Neuronal stem cell (in vitro differentiated cells): ENCODE measurements around the gene GRM8.

Experiments used
- DNase-seq: peaks from one replicate; pipeline ENCODE4 v3.0.0-alpha.2; 2013; ENCODE audit warnings: low spot score
- H2AFZ ChIP-seq: one replicate; pipeline ENCODE4 v1.6.1; 2013; ENCODE audit warnings: mild to moderate bottlenecking, low read length, inconsistent platforms
- H2AK5ac ChIP-seq: 2 replicates; pipeline ENCODE4 v1.6.1; 2013; ENCODE audit warnings: low read depth, mild to moderate bottlenecking, inconsistent platforms, low read length, moderate library complexity, mixed read lengths
- H2BK120ac ChIP-seq: 2 replicates; pipeline ENCODE4 v1.6.1; 2013; ENCODE audit warnings: low read depth, mild to moderate bottlenecking, inconsistent platforms, low read length, moderate library complexity, mixed read lengths
- H2BK12ac ChIP-seq: one replicate; pipeline ENCODE4 v1.6.1; 2013; ENCODE audit warnings: low read length, inconsistent platforms
- H2BK15ac ChIP-seq: 2 replicates; pipeline ENCODE4 v1.6.1; 2013; ENCODE audit warnings: mild to moderate bottlenecking, low read length, inconsistent platforms, mixed read lengths
- H2BK5ac ChIP-seq: one replicate; pipeline ENCODE4 v1.6.1; 2013; ENCODE audit warnings: inconsistent platforms, mild to moderate bottlenecking, low read length, moderate library complexity
- H3K14ac ChIP-seq: one replicate; pipeline ENCODE4 v1.6.1; 2013; ENCODE audit warnings: low read length, inconsistent platforms
- H3K18ac ChIP-seq: 2 replicates; pipeline ENCODE4 v1.6.1; 2013; ENCODE audit warnings: low read length, inconsistent platforms
- H3K23ac ChIP-seq: 2 replicates; pipeline ENCODE4 v1.6.1; 2013; ENCODE audit warnings: low read depth, mild to moderate bottlenecking, mixed read lengths, low read length, inconsistent platforms; ENCODE audit not compliant: poor library complexity
- H3K27ac ChIP-seq: replicated peaks from 3 replicates; pipeline ENCODE4 v1.5.1; 2013; ENCODE audit warnings: low read length, inconsistent platforms
- H3K27me3 ChIP-seq, 3 experiments: 2 replicates each; pipeline ENCODE4 v1.6.1; 2013; ENCODE audit warnings: low read length in 3 of 3, mild to moderate bottlenecking in 2 of 3, inconsistent platforms in 1 of 3, low read depth in 1 of 3, mixed read lengths in 1 of 3, moderate library complexity in 1 of 3; ENCODE audit not compliant: control insufficient read depth in 3 of 3, insufficient read depth in 3 of 3
- H3K36me3 ChIP-seq, 2 donors: replicated peaks in 1 of 2; 2 replicates each; pipeline ENCODE4 v1.6.1; 2013; ENCODE audit warnings: low read length in 2 of 2; ENCODE audit not compliant: control insufficient read depth in 2 of 2, insufficient read depth in 2 of 2
- H3K4ac ChIP-seq: 2 replicates; pipeline ENCODE4 v1.6.1; 2013; ENCODE audit warnings: inconsistent platforms, mild to moderate bottlenecking, low read length, moderate library complexity
- H3K4me1 ChIP-seq, 2 donors: 1 replicate in 1 of 2; 2 replicates in 1 of 2; pipeline ENCODE4 v1.6.1; 2013; ENCODE audit warnings: low read length in 2 of 2, low read depth in 1 of 2; ENCODE audit not compliant: control insufficient read depth in 2 of 2, insufficient read depth in 1 of 2
- H3K4me2 ChIP-seq: one replicate; pipeline ENCODE4 v1.6.1; 2013; ENCODE audit warnings: mild to moderate bottlenecking, low read length, inconsistent platforms; ENCODE audit not compliant: insufficient read depth, poor library complexity, severe bottlenecking
- H3K4me3 ChIP-seq, 2 donors: 2 replicates each; pipeline ENCODE4 v1.5.1; 2013; ENCODE audit warnings: low read length in 2 of 2, mild to moderate bottlenecking in 2 of 2, inconsistent platforms in 1 of 2, moderate library complexity in 1 of 2
- H3K79me1 ChIP-seq: one replicate; pipeline ENCODE4 v1.6.1; 2013; ENCODE audit warnings: low read depth, mild to moderate bottlenecking, inconsistent platforms, low read length, moderate library complexity
- H3K9ac ChIP-seq: one replicate; pipeline ENCODE4 v1.6.1; 2013; ENCODE audit warnings: mild to moderate bottlenecking, low read depth, low read length, inconsistent platforms; ENCODE audit not compliant: poor library complexity
- H3K9me3 ChIP-seq, 2 donors: replicated peaks in 1 of 2; 2 replicates each; pipeline versions ENCODE3 to v1.6.1; 2013; ENCODE audit warnings: low read length in 2 of 2, mild to moderate bottlenecking in 2 of 2, inconsistent platforms in 1 of 2, low read depth in 1 of 2, mixed read lengths in 1 of 2, moderate library complexity in 1 of 2; ENCODE audit not compliant: control insufficient read depth in 2 of 2, insufficient read depth in 1 of 2
- H4K8ac ChIP-seq: one replicate; pipeline ENCODE4 v1.6.1; 2013; ENCODE audit warnings: low read depth, mild to moderate bottlenecking, inconsistent platforms, low read length, moderate library complexity
- H4K91ac ChIP-seq: one replicate; pipeline ENCODE4 v1.6.1; 2013; ENCODE audit warnings: low read length, low read depth, mild to moderate bottlenecking, inconsistent platforms; ENCODE audit not compliant: poor library complexity
- WGBS, 2 donors: extraction: QIAGEN DNeasy Blood & Tissue Kit; methylation state at CpG; one replicate each; pipeline ENCODE4 v1.1.7; 2013; ENCODE audit warnings: missing lambda C conversion rate in 2 of 2, mixed read lengths in 1 of 2; ENCODE audit not compliant: insufficient read length in 2 of 2, insufficient replicate concordance in 1 of 2; ENCODE audit errors: extremely low coverage in 2 of 2; 5-methylcytosine and 5-hydroxymethylcytosine counted together

The GRM8 gene

GRCh38 chr7:126728967-126729366 is 523.8 kb downstream of the GRM8 start:
- Histone ChIP-seq H2AFZ (no peak overlapping the region), H3K9me3 (no peaks in the 10 kb centered on the region), H3K18ac (no peak overlapping the region), H3K27me3 (no peaks in the 10 kb centered on the region), H2AK5ac (no peak overlapping the region), H3K36me3 (no peaks in the 10 kb centered on the region), H3K4me1 (peaks cover 0 to 3% of the 10 kb centered on the region in 2 donors), H2BK120ac (no peak overlapping the region), H3K4me3 (no peak overlapping the region), H3K4me2 (no peak overlapping the region), H2BK15ac (no peak overlapping the region), H2BK5ac (no peak overlapping the region), H4K8ac (no peak overlapping the region), H3K79me1 (no peaks in the 10 kb centered on the region), H3K14ac (no peak overlapping the region), H3K9ac (no peak overlapping the region), H4K91ac (no peak overlapping the region), H3K27ac (no peak overlapping the region), H3K23ac (no peak overlapping the region), H3K4ac (no peak overlapping the region), H2BK12ac (no peak overlapping the region)
- WGBS, 2 donors = no CpG with 5 or more reads among the region's 2 CpGs
- no peak for DNase-seq

- Histone ChIP-seq H2AFZ (peak overlapping the region; percentile 52), H3K4me2 (no peak overlapping the region), H2AK5ac (no peak overlapping the region), H2BK120ac (no peak overlapping the region), H3K79me1 (no peaks in the 10 kb centered on the region), H2BK12ac (no peak overlapping the region), H3K18ac (no peak overlapping the region), H3K14ac (no peak overlapping the region), H4K91ac (no peak overlapping the region), H4K8ac (no peak overlapping the region), H3K36me3 (no peaks in the 10 kb centered on the region), H2BK5ac (no peak overlapping the region), H3K4ac (no peak overlapping the region), H3K9me3 (no peaks in the 10 kb centered on the region), H3K4me3 (no peak overlapping the region), H2BK15ac (no peak overlapping the region), H3K27me3 (no peaks in the 10 kb centered on the region), H3K23ac (no peak overlapping the region), H3K27ac (no peak overlapping the region), H3K4me1 (peaks cover 0 to 3% of the 10 kb centered on the region in 2 donors), H3K9ac (no peak overlapping the region)
- WGBS, 2 donors = no CpG with 5 or more reads among the region's 5 CpGs
- no peak for DNase-seq
Observed at GRCh38 chr7:126727930-126728391, 524.8 kb downstream of the GRM8 start.

GRCh38 chr7:126723966-126724544 is 528.7 kb downstream of the GRM8 start:
- H3K4me2 ChIP-seq = no peak overlapping the region
- H2AFZ ChIP-seq = peak overlapping the region; percentile 33
- H3K79me1 ChIP-seq = no peaks in the 10 kb centered on the region
- no peak overlapping the region for H3K14ac ChIP-seq
- H3K4ac ChIP-seq = no peak overlapping the region
- H3K36me3 ChIP-seq = no peaks in the 10 kb centered on the region
- H3K9me3 ChIP-seq = no peaks in the 10 kb centered on the region
- H3K27ac ChIP-seq = no peak overlapping the region
- no peak overlapping the region for H2BK12ac ChIP-seq
- H3K9ac ChIP-seq = no peak overlapping the region
- no peak overlapping the region for H2BK120ac ChIP-seq
- no peak overlapping the region for H4K91ac ChIP-seq
- H2AK5ac ChIP-seq = no peak overlapping the region
- no peak overlapping the region for H3K4me3 ChIP-seq
- peaks cover 0 to 3% of the 10 kb centered on the region in 2 donors for H3K4me1 ChIP-seq
- WGBS, 2 donors = no CpG with 5 or more reads among the region's 4 CpGs
- no peak overlapping the region for H2BK15ac ChIP-seq
- H3K23ac ChIP-seq = no peak overlapping the region
- no peak overlapping the region for H2BK5ac ChIP-seq
- H3K18ac ChIP-seq = no peak overlapping the region
- no peak overlapping the region for H4K8ac ChIP-seq
- H3K27me3 ChIP-seq = no peaks in the 10 kb centered on the region
- DNase-seq = no peak

GRCh38 chr7:126720232-126720631 is 532.5 kb downstream of the GRM8 start:
- H3K14ac ChIP-seq = no peak overlapping the region
- no peak overlapping the region for H3K4me2 ChIP-seq
- H3K18ac ChIP-seq = no peak overlapping the region
- no peaks in the 10 kb centered on the region for H3K9me3 ChIP-seq
- no peak overlapping the region for H3K23ac ChIP-seq
- H2BK5ac ChIP-seq = no peak overlapping the region
- H4K91ac ChIP-seq = no peak overlapping the region
- no peak overlapping the region for H2AFZ ChIP-seq
- no peaks in the 10 kb centered on the region for H3K36me3 ChIP-seq
- H3K27me3 ChIP-seq = no peaks in the 10 kb centered on the region
- no peak overlapping the region for H3K9ac ChIP-seq
- no peak overlapping the region for H2BK12ac ChIP-seq
- H4K8ac ChIP-seq = no peak overlapping the region
- no CpG with 5 or more reads among the region's 2 CpGs for WGBS, 2 donors
- no peaks in the 10 kb centered on the region for H3K4me1 ChIP-seq
- no peak overlapping the region for H3K4me3 ChIP-seq
- DNase-seq = no peak
- no peaks in the 10 kb centered on the region for H3K79me1 ChIP-seq
- H2BK120ac ChIP-seq = no peak overlapping the region
- H3K27ac ChIP-seq = no peak overlapping the region
- H3K4ac ChIP-seq = no peak overlapping the region
- no peak overlapping the region for H2AK5ac ChIP-seq
- no peak overlapping the region for H2BK15ac ChIP-seq
